IMR-90 (cell line): Measurements from ENCODE around the gene DOCK1. TPM values are rescaled to one million over a fixed set of nuclear protein-coding genes. Genes with fewer than 3 reads are reported as not detected.

Source experiments
- ATAC-seq: fragments of 200-7000 bp; cut with Tn5 transposase; 2 replicates; pipeline ENCODE4 v1.9.1; 2020; ENCODE audit warnings: low read depth, mild to moderate bottlenecking, moderate library complexity
- BruUV-seq: library from RNA; stranded (reverse); fragments of 400-500 nt; replicated peaks from 2 replicates; lab custom pipeline; 2021; lab: Mats Ljungman, UMichigan
- CTCF ChIA-PET: fragments of 300-600 bp; formaldehyde crosslinking; extraction: SDS; loops from one replicate; lab custom pipeline; 2021; ENCODE audit warnings: antibody characterized with exemption; lab: Yijun Ruan, JAX
- POLR2A ChIA-PET: fragments of 300-600 bp; sonication (Branson Sonifier 250); formaldehyde crosslinking; loops from one replicate; lab custom pipeline; 2022; ENCODE audit warnings: antibody characterized with exemption; ENCODE audit not compliant: unreplicated experiment; lab: Charles Lee
- DNase-seq: peaks from one replicate; pipeline ENCODE4 v3.0.0; 2013
- H2AFZ ChIP-seq: replicated peaks from 2 replicates; pipeline ENCODE3; 2013; ENCODE audit warnings: low read length, mild to moderate bottlenecking; ENCODE audit not compliant: poor library complexity
- H2AK5ac ChIP-seq: 2 replicates; pipeline ENCODE4 v1.6.1; 2013; ENCODE audit warnings: low read depth, low read length, inconsistent platforms
- H2AK9ac ChIP-seq: replicated peaks from 2 replicates; pipeline ENCODE3; 2013; ENCODE audit warnings: mild to moderate bottlenecking, low read depth, low read length, moderate library complexity; ENCODE audit not compliant: poor library complexity
- H2BK120ac ChIP-seq: 2 replicates; pipeline ENCODE4 v1.6.1; 2013; ENCODE audit warnings: low read depth, low read length, inconsistent platforms
- H2BK15ac ChIP-seq: 3 replicates; pipeline ENCODE4 v1.6.1; 2013; ENCODE audit warnings: low read depth, low read length, inconsistent platforms
- H2BK20ac ChIP-seq: 2 replicates; pipeline ENCODE4 v1.6.1; 2013; ENCODE audit warnings: low read depth, mild to moderate bottlenecking, inconsistent platforms, low read length, moderate library complexity
- H2BK5ac ChIP-seq: 2 replicates; pipeline ENCODE4 v1.6.1; 2013; ENCODE audit warnings: mild to moderate bottlenecking, low read depth, low read length, inconsistent platforms; ENCODE audit not compliant: poor library complexity, severe bottlenecking
- H3K14ac ChIP-seq: replicated peaks from 2 replicates; pipeline ENCODE4 v1.6.1; 2013; ENCODE audit warnings: low read depth, low read length, inconsistent platforms
- H3K18ac ChIP-seq: 2 replicates; pipeline ENCODE4 v1.6.1; 2013; ENCODE audit warnings: low read depth, low read length, control low read depth
- H3K23ac ChIP-seq: 2 replicates; pipeline ENCODE4 v1.6.1; 2013; ENCODE audit warnings: low read depth, low read length, inconsistent platforms
- H3K27ac ChIP-seq: 2 replicates; pipeline ENCODE4 v1.5.1; 2013; ENCODE audit warnings: mild to moderate bottlenecking, control low read depth, low read length; ENCODE audit not compliant: insufficient read depth
- H3K27me3 ChIP-seq: 2 replicates; pipeline ENCODE4 v1.6.1; 2013; ENCODE audit warnings: low read length; ENCODE audit not compliant: control insufficient read depth, insufficient read depth
- H3K36me3 ChIP-seq: 2 replicates; pipeline ENCODE4 v1.6.1; 2013; ENCODE audit warnings: low read length, mixed read lengths; ENCODE audit not compliant: control insufficient read depth, insufficient read depth
- H3K4ac ChIP-seq: 2 replicates; pipeline ENCODE4 v1.6.1; 2013; ENCODE audit warnings: low read depth, low read length, inconsistent platforms
- H3K4me1 ChIP-seq: 2 replicates; pipeline ENCODE4 v1.6.1; 2013; ENCODE audit warnings: low read length, mixed read lengths; ENCODE audit not compliant: control insufficient read depth, insufficient read depth
- H3K4me2 ChIP-seq: 2 replicates; pipeline ENCODE4 v1.6.1; 2013; ENCODE audit warnings: low read depth, mild to moderate bottlenecking, control low read depth, low read length, moderate library complexity
- H3K4me3 ChIP-seq: 2 replicates; pipeline ENCODE4 v1.5.1; 2013; ENCODE audit warnings: low read depth, mild to moderate bottlenecking, control low read depth, low read length, moderate library complexity; ENCODE audit not compliant: insufficient read depth
- H3K56ac ChIP-seq: 2 replicates; pipeline ENCODE4 v1.6.1; 2013; ENCODE audit warnings: low read length, inconsistent platforms; ENCODE audit not compliant: insufficient read depth; ENCODE audit errors: extremely low read depth
- H3K79me1 ChIP-seq, 2 experiments: 2 replicates each; pipeline ENCODE4 v1.6.1; 2013; ENCODE audit warnings: low read length in 2 of 2, inconsistent platforms in 1 of 2, low read depth in 1 of 2
- H3K9ac ChIP-seq: 2 replicates; pipeline ENCODE4 v1.6.1; 2013; ENCODE audit warnings: low read depth, low read length, control low read depth
- H3K9me1 ChIP-seq: 2 replicates; pipeline ENCODE4 v1.6.1; 2013; ENCODE audit warnings: low read length, inconsistent platforms; ENCODE audit not compliant: insufficient read depth
- H3K9me3 ChIP-seq: 2 replicates; pipeline ENCODE4 v1.6.1; 2013; ENCODE audit warnings: low read length; ENCODE audit not compliant: control insufficient read depth, insufficient read depth
- H4K20me1 ChIP-seq: 2 replicates; pipeline ENCODE4 v1.6.1; 2013; ENCODE audit warnings: low read length, inconsistent platforms; ENCODE audit not compliant: insufficient read depth
- H4K5ac ChIP-seq: 2 replicates; pipeline ENCODE4 v1.6.1; 2013; ENCODE audit warnings: mild to moderate bottlenecking, low read depth, low read length, control low read depth
- H4K8ac ChIP-seq, 2 experiments: 2 replicates each; pipeline ENCODE4 v1.6.1; 2013; ENCODE audit warnings: low read depth in 2 of 2, low read length in 2 of 2, control low read depth in 1 of 2, inconsistent platforms in 1 of 2
- H4K91ac ChIP-seq: 2 replicates; pipeline ENCODE4 v1.6.1; 2013; ENCODE audit warnings: low read depth, low read length, inconsistent platforms; ENCODE audit not compliant: insufficient read depth
- CEBPB ChIP-seq: IDR thresholded peaks from 2 replicates; pipeline ENCODE4 v1.6.1; 2012; ENCODE audit warnings: low read depth, low read length, improper control_type of control experiment
- CTCF ChIP-seq: conservative IDR thresholded peaks from 2 replicates; pipeline ENCODE4 v1.5.1; 2012; ENCODE audit warnings: mild to moderate bottlenecking, low read depth, low read length, improper control_type of control experiment
- ELK1 ChIP-seq: fragments of 150-350 bp; IDR thresholded peaks from 2 replicates; pipeline ENCODE4 v1.6.1; 2016; ENCODE audit warnings: low read depth, mild to moderate bottlenecking, low read length, moderate library complexity, borderline replicate concordance
- MAZ ChIP-seq: IDR thresholded peaks from 2 replicates; pipeline ENCODE4 v1.6.1; 2012; ENCODE audit warnings: low read depth, mild to moderate bottlenecking, low read length, improper control_type of control experiment, moderate library complexity, borderline replicate concordance
- MXI1 ChIP-seq: IDR thresholded peaks from 2 replicates; pipeline ENCODE4 v1.6.1; 2012; ENCODE audit warnings: low read depth, mild to moderate bottlenecking, low read length, moderate library complexity, borderline replicate concordance
- POLR2A ChIP-seq: IDR thresholded peaks from 2 replicates; pipeline ENCODE4 v1.6.1; 2012; ENCODE audit warnings: mild to moderate bottlenecking, low read depth, low read length
- RAD21 ChIP-seq: IDR thresholded peaks from 2 replicates; pipeline ENCODE4 v1.6.1; 2012; ENCODE audit warnings: low read length, improper control_type of control experiment
- USF2 ChIP-seq: fragments of 150-350 bp; IDR thresholded peaks from 2 replicates; pipeline ENCODE4 v1.6.1; 2017; ENCODE audit warnings: mild to moderate bottlenecking, antibody characterized with exemption, low read length, low read depth
- WGBS, 2 experiments: methylation state at CpG; one replicate each; pipeline versions ENCODE4 v1.1.5 to v1.1.7; 2013; ENCODE audit warnings: missing lambda C conversion rate in 2 of 2; ENCODE audit not compliant: insufficient read length in 1 of 2; ENCODE audit errors: extremely low coverage in 2 of 2; 5-methylcytosine and 5-hydroxymethylcytosine counted together
- dilution Hi-C: fragments of 300-500 bp; cut with HindIII; formaldehyde crosslinking; loops from one replicate; pipeline ENCODE4 v1.14.3; 2018; ENCODE audit warnings: low sequenced_read_pairs; ENCODE audit not compliant: unreplicated experiment
- in situ Hi-C: fragments of 300-500 bp; cut with MboI; formaldehyde crosslinking; loops from 3 replicates; pipeline ENCODE4 v1.14.3; 2019; ENCODE audit warnings: low sequenced_read_pairs, inconsistent platforms, mixed read lengths
- intact Hi-C: fragments of 100-400 bp; cut with micrococcal nuclease; formaldehyde crosslinking; loops from 2 replicates; pipeline ENCODE4 v1.10.0; 2022
- polyA plus RNA-seq, 3 experiments: library from polyadenylated mRNA; depleted of rRNA; stranded (reverse); fragments of >200 nt; gene quantifications; 2 replicates each; pipeline ENCODE4 v1.2.3, GENCODE V29; 2012; ENCODE audit warnings: low replicate concordance in 1 of 3
- total RNA-seq: library from RNA; depleted of rRNA; stranded (reverse); fragments of >200 nt; gene quantifications from 2 replicates; pipeline ENCODE4 v1.2.3, GENCODE V29; 2012

The DOCK1 gene
- total and polyA plus RNA-seq, 2 of the 4 experiments (the other 2 are of a cell fraction) = 28.2 to 71.0 TPM

- no peak overlapping the region for H2BK120ac ChIP-seq
- H3K27me3 ChIP-seq = no peaks in the 10 kb centered on the region
- intact Hi-C loops = no loop called here
- no peak overlapping the region for H2AK9ac ChIP-seq
- ATAC-seq (no peak), DNase-seq (no peak)
- H3K4me3 ChIP-seq = no peak overlapping the region
- no peak overlapping the region for H4K5ac ChIP-seq
- POLR2A ChIA-PET = no interaction called here
- H3K4me1 ChIP-seq = no peaks in the 10 kb centered on the region
- no peak overlapping the region for H3K4ac ChIP-seq
- dilution Hi-C loops = no loop called here
- H3K18ac ChIP-seq = no peak overlapping the region
- H2BK15ac ChIP-seq = no peak overlapping the region
- H3K9ac ChIP-seq = no peak overlapping the region
- in situ Hi-C loops = no loop called here
- no peak overlapping the region for H4K91ac ChIP-seq
- H4K20me1 ChIP-seq = no peaks in the 10 kb centered on the region
- CTCF ChIA-PET = interaction anchor here (0.6 kb wide), 1 partner anchor 16 kb away, joined by 3 read pairs; no protein-coding TSS in a partner anchor
- H3K4me2 ChIP-seq = no peak overlapping the region
- no peak overlapping the region for H3K23ac ChIP-seq
- no peak overlapping the region for H2AFZ ChIP-seq
- WGBS, 2 experiments = no CpG with 5 or more reads among the region's 8 CpGs
- H3K14ac ChIP-seq = no peak overlapping the region
- no peak overlapping the region for H3K27ac ChIP-seq
- H2AK5ac ChIP-seq = no peak overlapping the region
- TF ChIP-seq MXI1 (no peak), RAD21 (no peak), ELK1 (no peak), CTCF (no peak), CEBPB (no peak), POLR2A (no peak), USF2 (no peak), MAZ (no peak)
- H3K36me3 ChIP-seq = peaks cover 24% of the 10 kb centered on the region
- H3K79me1 ChIP-seq = no peaks in the 10 kb centered on the region
- no peak overlapping the region for H2BK5ac ChIP-seq
- H3K56ac ChIP-seq = no peak overlapping the region
- no peak overlapping the region for H4K8ac ChIP-seq
- no TSS peak for BruUV-seq
- no peaks in the 10 kb centered on the region for H3K9me3 ChIP-seq
- H2BK20ac ChIP-seq = no peak overlapping the region
- H3K9me1 ChIP-seq = no peaks in the 10 kb centered on the region; the same call in 1 of the 2 replicates
Observed at GRCh38 chr10:127453706-127454105, 548.5 kb downstream of the DOCK1 start.
